K562 (cell line): ENCODE results near the gene SERF2. TPM values are rescaled to one million over a fixed set of nuclear protein-coding genes. Genes with fewer than 3 reads are reported as not detected.

Experiments used
- BRD4 ChIP-seq: fragments of 200-600 bp; sonication (generic); IDR thresholded peaks from 2 replicates; pipeline ENCODE4 v1.6.1; 2017; ENCODE audit warnings: inconsistent platforms
- CAMTA2 ChIP-seq: fragments of 250-450 bp; sonication (Bioruptor Pico); conservative IDR thresholded peaks from 2 replicates; pipeline ENCODE4 v1.5.1; 2022
- CBFA2T3 ChIP-seq: fragments of 450-650 bp; IDR thresholded peaks from 2 replicates; pipeline ENCODE4 v1.6.1; 2017
- IRF2 ChIP-seq: sonication (generic); formaldehyde crosslinking; IDR thresholded peaks from 2 replicates; pipeline ENCODE4 v1.8.1; 2022; ENCODE audit warnings: mild to moderate bottlenecking, missing genetic modification reagents
- MBD2 ChIP-seq: sonication (generic); IDR thresholded peaks from 2 replicates; pipeline ENCODE4 v1.6.1; 2016; ENCODE audit warnings: low read depth, borderline replicate concordance
- MCM2 ChIP-seq: fragments of 450-650 bp; IDR thresholded peaks from 2 replicates; pipeline ENCODE4 v1.6.1; 2017; ENCODE audit warnings: low read depth, mild to moderate bottlenecking
- PHTF2 ChIP-seq: fragments of 250-450 bp; sonication (Bioruptor Pico); IDR thresholded peaks from 2 replicates; pipeline ENCODE4 v1.5.0; 2021; ENCODE audit warnings: mild to moderate bottlenecking
- POLR3A ChIP-seq: IDR thresholded peaks from 2 replicates; pipeline ENCODE4 v1.6.1; 2011; ENCODE audit warnings: borderline replicate concordance, mild to moderate bottlenecking, moderate library complexity; ENCODE audit not compliant: insufficient read length, insufficient read depth; ENCODE audit errors: extremely low read depth
- PTTG1 ChIP-seq: fragments of 450-650 bp; IDR thresholded peaks from 2 replicates; pipeline ENCODE4 v1.6.1; 2016; ENCODE audit warnings: low read depth, mild to moderate bottlenecking, missing genetic modification characterization, missing compliant biosample characterization
- RAD21 ChIP-seq, 2 experiments: fragments of 250-450 bp in 1 of 2; fragments of 450-650 bp in 1 of 2; sonication (Bioruptor Pico) in 1 of 2; formaldehyde crosslinking in 1 of 2; IDR thresholded peaks in 1 of 2; conservative IDR thresholded peaks in 1 of 2; 2 replicates each; pipeline versions ENCODE4 v1.4.0 to v1.8.0; 2020 to 2022; ENCODE audit warnings: mild to moderate bottlenecking in 2 of 2, moderate library complexity in 1 of 2
- RBM34 ChIP-seq: fragments of 200-400 bp; formaldehyde crosslinking; IDR thresholded peaks from 2 replicates; pipeline ENCODE4 v1.6.1; 2018; ENCODE audit warnings: low read length, borderline replicate concordance; ENCODE audit not compliant: insufficient read depth
- TAF9B ChIP-seq: fragments of 450-650 bp; IDR thresholded peaks from 2 replicates; pipeline ENCODE4 v1.6.1; 2018; ENCODE audit warnings: mild to moderate bottlenecking; ENCODE audit not compliant: partially characterized antibody
- TAL1 ChIP-seq: fragments of 450-650 bp; IDR thresholded peaks from 2 replicates; pipeline ENCODE4 v1.6.1; 2016; ENCODE audit warnings: mild to moderate bottlenecking
- VEZF1 ChIP-seq: fragments of 200-800 bp; sonication (Bioruptor generic); IDR thresholded peaks from 2 replicates; pipeline ENCODE4 v1.6.1; 2017; ENCODE audit warnings: missing genetic modification characterization, missing compliant biosample characterization
- ZNF318 ChIP-seq, 2 experiments: fragments of 450-650 bp; IDR thresholded peaks; 2 replicates each; pipeline ENCODE4 v1.6.1; 2016; ENCODE audit warnings: mild to moderate bottlenecking in 2 of 2, borderline replicate concordance in 1 of 2, low read depth in 1 of 2, moderate library complexity in 1 of 2
- polyA plus RNA-seq, 8 experiments: library from polyadenylated mRNA; depleted of rRNA in 4 of 8; stranded (reverse) in 5 of 8; unstranded in 3 of 8; fragments of >200 nt; fragmentation: Nextera tagmentation in 2 of 8; fragmentation: Illumina TruSeq in 1 of 8; extraction: Ambion mirVana in 2 of 8; extraction: Trizol in 1 of 8; gene quantifications; 2 replicates each; pipeline versions ENCODE4 v1.2.1 to v1.2.3, GENCODE V29; 2011 to 2014; ENCODE audit warnings: inconsistent platforms in 1 of 8, missing spikeins in 1 of 8
- total RNA-seq, 7 experiments: library from RNA; depleted of rRNA in 6 of 7; stranded (reverse); fragments of >200 nt in 6 of 7; fragmentation: Illumina TruSeq in 2 of 7; extraction: Trizol in 2 of 7; gene quantifications; 2 replicates each; pipeline versions ENCODE4 v1.2.1 to v1.2.3, GENCODE V29; 2011 to 2021; ENCODE audit warnings: low replicate concordance in 1 of 7
- TF ChIP-seq, protein P1 (sequence below): fragments of 450-650 bp; IDR thresholded peaks from 2 replicates; pipeline ENCODE4 v1.6.1; 2016

SERF2 gene
- total and polyA plus RNA-seq, 9 of the 15 experiments (the other 6 are each of a cell fraction or from before 2014, with no cell fraction given), result 497 to 3,360 (median 867) TPM

DNA sequence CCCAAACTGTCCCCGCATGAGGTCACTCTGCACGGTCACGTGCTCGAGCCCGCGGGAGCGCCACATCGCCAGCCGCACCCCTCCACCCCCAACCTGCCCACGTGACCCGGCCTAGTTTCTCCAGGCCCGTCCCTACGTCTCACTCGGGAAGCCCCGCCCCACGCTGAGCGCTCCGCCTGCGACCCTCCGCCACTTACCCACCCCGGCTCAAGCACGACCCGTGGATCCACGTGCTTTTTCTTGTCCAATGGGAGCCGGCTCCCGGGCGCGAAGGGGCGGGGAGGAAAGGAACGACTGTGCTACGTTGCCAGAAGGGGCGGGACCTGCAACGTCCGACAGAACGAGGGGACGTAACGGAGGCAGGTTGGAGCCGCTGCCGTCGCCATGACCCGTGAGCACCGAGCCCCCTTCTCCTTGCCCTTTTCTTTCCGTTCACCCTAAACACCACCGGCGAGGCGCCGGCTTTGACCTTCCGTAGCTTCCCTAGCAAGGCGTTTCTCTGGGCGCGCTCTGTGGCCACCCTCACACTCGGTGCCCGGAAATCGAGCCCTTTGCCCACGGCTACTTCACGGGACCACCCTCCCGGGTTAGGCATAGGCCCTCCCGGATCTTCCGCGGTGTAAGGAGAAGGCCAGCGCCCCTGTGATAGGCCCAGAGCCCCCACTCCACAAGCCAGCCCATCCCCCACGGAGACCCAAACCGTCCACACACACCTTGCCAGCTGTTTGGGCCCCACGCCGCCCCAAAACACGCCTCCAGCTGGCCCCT, at the start of gene SERF2 (continued):
- no peak for TF ChIP-seq ZNF318 (IDR thresholded peaks at IDR 0.05; ENCODE audit: borderline replicate concordance in 1 of 2, low read depth in 1 of 2)
- TF ChIP-seq MCM2, result no peak
- no peak for TF ChIP-seq PHTF2 (CRISPR knock-in tag)
- TF ChIP-seq CBFA2T3, result no peak
- no peak for TF ChIP-seq IRF2
- peak; percentile 88; the same call in 1 of the 2 replicates for TF ChIP-seq BRD4
- no peak for TF ChIP-seq TAL1
- TF ChIP-seq, protein P1, sequence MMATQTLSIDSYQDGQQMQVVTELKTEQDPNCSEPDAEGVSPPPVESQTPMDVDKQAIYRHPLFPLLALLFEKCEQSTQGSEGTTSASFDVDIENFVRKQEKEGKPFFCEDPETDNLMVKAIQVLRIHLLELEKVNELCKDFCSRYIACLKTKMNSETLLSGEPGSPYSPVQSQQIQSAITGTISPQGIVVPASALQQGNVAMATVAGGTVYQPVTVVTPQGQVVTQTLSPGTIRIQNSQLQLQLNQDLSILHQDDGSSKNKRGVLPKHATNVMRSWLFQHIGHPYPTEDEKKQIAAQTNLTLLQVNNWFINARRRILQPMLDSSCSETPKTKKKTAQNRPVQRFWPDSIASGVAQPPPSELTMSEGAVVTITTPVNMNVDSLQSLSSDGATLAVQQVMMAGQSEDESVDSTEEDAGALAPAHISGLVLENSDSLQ, result no peak
- TF ChIP-seq POLR3A, result no peak
- peak; percentile 75 for TF ChIP-seq TAF9B
- TF ChIP-seq MBD2, result peak; percentile 71; the same call in 1 of the 2 replicates
- no peak for TF ChIP-seq PTTG1 (tag)
- no peak for TF ChIP-seq RAD21 (CRISPR knock-in tag; conservative IDR thresholded peaks at IDR 0.05 in 1 of 2, IDR thresholded peaks at IDR 0.05 in 1 of 2)
- TF ChIP-seq RBM34, result no peak
- TF ChIP-seq CAMTA2, result no peak
- peak; percentile 89 for TF ChIP-seq VEZF1 (CRISPR knock-in tag)
